B cell (primary cell): Measurements from ENCODE around the gene MLNR. TPM values are rescaled to one million over a fixed set of nuclear protein-coding genes. Genes with fewer than 3 reads are reported as not detected.
A peak's percentile ranks its signal among the peaks of the same experiment; 100 is the strongest.

Experiments
- ATAC-seq: fragments of 200-7000 bp; cut with Tn5 transposase; one replicate; pipeline ENCODE4 v1.10.0; 2021; ENCODE audit warnings: low read depth, mild to moderate bottlenecking, moderate number of reproducible peaks, moderate library complexity
- CTCF ChIA-PET: fragments of 350-600 bp; sonication (Branson Sonifier 250); formaldehyde crosslinking; loops from one replicate; lab custom pipeline; 2021; ENCODE audit warnings: antibody characterized with exemption, inconsistent platforms; lab: Charles Lee
- POLR2A ChIA-PET: fragments of 350-600 bp; sonication (Branson Sonifier 250); formaldehyde crosslinking; loops from one replicate; lab custom pipeline; 2021; ENCODE audit warnings: antibody characterized with exemption; lab: Charles Lee
- DNase-seq: peaks from one replicate; pipeline ENCODE4 v3.0.0; 2013
- H2AFZ ChIP-seq: 2 replicates; pipeline ENCODE4 v1.6.1; 2012; ENCODE audit warnings: mild to moderate bottlenecking, low read depth, low read length; ENCODE audit not compliant: insufficient read depth, poor library complexity, severe bottlenecking
- H3K27ac ChIP-seq, 2 donors: 1 replicate in 1 of 2; 2 replicates in 1 of 2; pipeline ENCODE4 v1.5.1; 2012 to 2013; ENCODE audit warnings: low read length in 2 of 2, mild to moderate bottlenecking in 2 of 2, moderate library complexity in 1 of 2
- H3K27me3 ChIP-seq, 4 experiments: fragments of 200-600 bp in 1 of 4; sonication (generic) in 1 of 4; replicated peaks in 1 of 4; 1 replicate in 2 of 4; 2 replicates in 2 of 4; pipeline versions ENCODE4 v1.6.1 to v1.7.0; 2013 to 2016; ENCODE audit warnings: low read length in 3 of 4, mild to moderate bottlenecking in 2 of 4, mixed read lengths in 1 of 4, moderate library complexity in 1 of 4; ENCODE audit not compliant: insufficient read depth in 4 of 4, control insufficient read depth in 3 of 4; ENCODE audit errors: control extremely low read depth in 1 of 4
- H3K36me3 ChIP-seq, 2 experiments: replicated peaks in 1 of 2; 1 replicate in 1 of 2; 2 replicates in 1 of 2; pipeline versions ENCODE4 v1.6.1 to v1.7.1; 2013; ENCODE audit warnings: low read length in 1 of 2; ENCODE audit not compliant: insufficient read depth in 2 of 2, control insufficient read depth in 1 of 2; ENCODE audit errors: control extremely low read depth in 1 of 2, extremely low read depth in 1 of 2
- H3K4me1 ChIP-seq, 2 donors: fragments of 200-600 bp in 1 of 2; sonication (generic) in 1 of 2; 1 replicate in 1 of 2; 2 replicates in 1 of 2; pipeline versions ENCODE4 v1.5.1 to v1.6.1; 2013 to 2017; ENCODE audit warnings: low read length in 2 of 2; ENCODE audit not compliant: control insufficient read depth in 2 of 2, insufficient read depth in 2 of 2
- H3K4me2 ChIP-seq: replicated peaks from 2 replicates; pipeline ENCODE3; 2012; ENCODE audit warnings: mild to moderate bottlenecking, low read depth, low read length; ENCODE audit not compliant: poor library complexity, severe bottlenecking
- H3K4me3 ChIP-seq, 5 experiments: fragments of 200-600 bp in 1 of 5; sonication (generic) in 1 of 5; 1 replicate in 3 of 5; 2 replicates in 2 of 5; pipeline versions ENCODE4 v1.5.1 to v1.7.0; 2011 to 2016; ENCODE audit warnings: low read length in 4 of 5, mild to moderate bottlenecking in 4 of 5, low read depth in 2 of 5, control low read depth in 1 of 5, moderate library complexity in 1 of 5; ENCODE audit not compliant: insufficient read depth in 1 of 5; ENCODE audit errors: control extremely low read depth in 1 of 5, extremely low read depth in 1 of 5
- H3K79me2 ChIP-seq: fragments of 200-600 bp; sonication (generic); one replicate; pipeline ENCODE4 v1.6.0; 2016; ENCODE audit warnings: low read length; ENCODE audit not compliant: control insufficient read depth, insufficient read depth
- H3K9ac ChIP-seq: fragments of 200-600 bp; sonication (generic); 2 replicates; pipeline ENCODE4 v1.6.1; 2017; ENCODE audit warnings: mild to moderate bottlenecking, low read length, moderate library complexity
- H3K9me3 ChIP-seq, 3 donors: one replicate each; pipeline versions ENCODE4 v1.6.1 to v1.7.1; 2013; ENCODE audit warnings: low read length in 2 of 3; ENCODE audit not compliant: control insufficient read depth in 2 of 3, insufficient read depth in 1 of 3; ENCODE audit errors: control extremely low read depth in 1 of 3
- H4K20me1 ChIP-seq: 2 replicates; pipeline ENCODE4 v1.6.0; 2012; ENCODE audit warnings: mild to moderate bottlenecking, low read length; ENCODE audit not compliant: insufficient read depth, control insufficient read depth, poor library complexity, severe bottlenecking
- H3K27ac Mint-ChIP-seq: one replicate; pipeline ENCODE4 v1.8.0; 2021; ENCODE audit warnings: mixed read lengths
- H3K27me3 Mint-ChIP-seq: one replicate; pipeline ENCODE4 v1.8.0; 2021; ENCODE audit warnings: mixed read lengths
- H3K4me1 Mint-ChIP-seq: one replicate; pipeline ENCODE4 v1.8.0; 2021; ENCODE audit warnings: mixed read lengths
- H3K4me3 Mint-ChIP-seq: one replicate; pipeline ENCODE4 v1.8.0; 2021; ENCODE audit warnings: mixed read lengths
- H3K9me3 Mint-ChIP-seq: one replicate; pipeline ENCODE4 v1.8.0; 2022; ENCODE audit warnings: mixed read lengths; ENCODE audit not compliant: insufficient read depth
- EZH2 ChIP-seq: IDR thresholded peaks from 2 replicates; pipeline ENCODE4 v1.6.1; 2012; ENCODE audit warnings: borderline replicate concordance, low read depth, mild to moderate bottlenecking, moderate library complexity, low read length; ENCODE audit not compliant: insufficient read depth, poor library complexity, severe bottlenecking
- WGBS: methylation state at CpG from one replicate; pipeline ENCODE4 v1.1.5; 2013; ENCODE audit warnings: missing lambda C conversion rate; ENCODE audit not compliant: insufficient coverage; 5-methylcytosine and 5-hydroxymethylcytosine counted together
- intact Hi-C: fragments of 100-400 bp; cut with micrococcal nuclease; formaldehyde crosslinking; loops from one replicate; pipeline ENCODE4 v1.10.0; 2022
- polyA plus RNA-seq: library from polyadenylated mRNA; depleted of rRNA; stranded (reverse); fragments of >200 nt; gene quantifications from 2 replicates; pipeline ENCODE4 v1.2.3, GENCODE V29; 2012
- total RNA-seq, 2 donors: library from RNA; stranded (reverse); fragments of 120-200 nt in 1 of 2; gene quantifications; 1 replicate in 1 of 2; 2 replicates in 1 of 2; pipeline versions ENCODE4 v1.2.3 to v1.2.4, GENCODE V29; 2013 to 2022
- TF ChIP-seq, protein P1 (sequence below): fragments of 200-600 bp; IDR thresholded peaks from one replicate; pipeline ENCODE4 v1.8.0; 2022; ENCODE audit warnings: antibody characterized with exemption, mild to moderate bottlenecking

Gene MLNR
- total and polyA plus RNA-seq, 2 donors (not counting 1 experiment from before 2014, with no cell fraction given): not detected

DNA sequence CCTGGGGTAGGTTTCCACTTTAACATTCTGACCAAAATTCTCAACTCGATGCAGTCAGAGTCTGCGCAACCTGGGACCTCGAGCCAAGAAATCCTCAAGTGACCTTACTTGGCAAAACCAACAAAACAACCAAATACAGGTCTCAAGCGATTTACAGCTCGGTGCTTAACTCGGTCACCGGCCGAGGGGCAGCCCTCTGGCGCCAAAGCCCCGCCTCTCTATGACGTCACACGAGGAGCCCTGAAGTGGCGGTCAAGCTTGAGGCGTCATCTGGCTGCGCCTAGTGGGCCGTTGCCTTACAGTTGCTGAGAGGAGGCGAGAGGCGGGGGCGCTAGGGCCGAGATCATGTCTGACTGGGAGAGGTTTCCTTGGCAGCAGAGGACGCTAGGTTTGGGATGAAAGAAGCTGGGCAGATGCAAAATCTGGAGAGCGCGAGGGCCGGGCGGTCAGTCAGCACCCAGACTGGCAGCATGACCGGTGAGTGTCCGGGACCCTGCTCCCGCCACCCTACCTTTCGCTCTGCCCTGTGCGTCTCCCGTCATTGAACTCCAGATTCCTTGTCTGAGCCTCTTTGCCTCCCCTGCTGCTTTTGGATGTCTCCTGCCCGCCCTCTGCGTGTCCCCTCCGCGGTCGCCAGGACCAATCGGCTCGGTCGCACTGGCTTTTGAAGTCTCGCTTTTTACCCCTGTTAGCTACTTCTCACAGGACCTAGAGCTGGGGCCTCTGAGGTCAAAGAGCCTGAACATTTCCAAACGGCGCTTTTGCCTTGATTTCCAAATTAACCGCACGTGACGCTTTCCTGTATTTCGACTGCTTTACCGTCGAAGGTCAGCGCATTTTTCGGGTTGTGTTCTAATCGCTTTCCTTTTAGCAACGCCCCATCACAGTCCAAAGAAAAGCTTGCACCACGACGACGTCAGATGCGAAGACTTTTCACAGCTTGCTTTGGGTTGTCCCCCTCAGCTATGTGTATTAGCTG, 27.8 kb downstream of the MLNR start, which contains the start of gene CDADC1:
CDADC1 (plus strand) TSS at position 283 of the 979 bp plus-strand sequence; CDS start at position 396, 113 bp downstream.
- ATAC-seq (peak; percentile 95), DNase-seq (peak; percentile 92)
- peak within 1 kb of the TSS; percentile 76 to 86 for H3K27ac ChIP-seq
- no peaks in the 10 kb centered on the region for H3K27me3 Mint-ChIP-seq
- under 1% methylated on average over 51 of the region's 56 CpGs for WGBS
- peak within 1 kb of the TSS; percentile 94 for H2AFZ ChIP-seq
- CTCF ChIA-PET: interaction anchor here (0.6 to 1.5 kb wide), 8 partner anchors 8 to 359 kb away, joined by 3 to 6 read pairs (median 4); no protein-coding TSS in a partner anchor
- intact Hi-C loops: loop anchor here (1.0 to 5.0 kb wide), 6 partner anchors 10 to 545 kb away; partner anchors contain the start of genes CAB39L, FNDC3A, RCBTB1 and SETDB2
- no peaks in the 10 kb centered on the region for H4K20me1 ChIP-seq
- H3K9me3 Mint-ChIP-seq: no peaks in the 10 kb centered on the region
- peak within 1 kb of the TSS; percentile 97 for H3K27ac Mint-ChIP-seq
- no peaks in the 10 kb centered on the region for H3K36me3 ChIP-seq
- peak within 1 kb of the TSS; percentile 100 for H3K4me3 Mint-ChIP-seq
- H3K4me1 ChIP-seq: peaks cover 10 to 11% of the 10 kb centered on the region in 2 donors
- H3K4me2 ChIP-seq: peak within 1 kb of the TSS; percentile 80
- peaks cover 4% of the 10 kb centered on the region for H3K79me2 ChIP-seq
- POLR2A ChIA-PET: interaction anchor here (1.0 to 1.7 kb wide), 3 partner anchors 10 to 338 kb away, joined by 3 to 8 read pairs (median 7); partner anchors contain the start of gene RCBTB1
- no peaks in the 10 kb centered on the region for H3K27me3 ChIP-seq
- H3K4me1 Mint-ChIP-seq: peaks cover 26% of the 10 kb centered on the region
- H3K9ac ChIP-seq: peak within 1 kb of the TSS; percentile 87
- H3K9me3 ChIP-seq: no peaks in the 10 kb centered on the region
- H3K4me3 ChIP-seq: peak within 1 kb of the TSS; percentile 86 to 92 (median 89)
- TF ChIP-seq, protein P1, sequence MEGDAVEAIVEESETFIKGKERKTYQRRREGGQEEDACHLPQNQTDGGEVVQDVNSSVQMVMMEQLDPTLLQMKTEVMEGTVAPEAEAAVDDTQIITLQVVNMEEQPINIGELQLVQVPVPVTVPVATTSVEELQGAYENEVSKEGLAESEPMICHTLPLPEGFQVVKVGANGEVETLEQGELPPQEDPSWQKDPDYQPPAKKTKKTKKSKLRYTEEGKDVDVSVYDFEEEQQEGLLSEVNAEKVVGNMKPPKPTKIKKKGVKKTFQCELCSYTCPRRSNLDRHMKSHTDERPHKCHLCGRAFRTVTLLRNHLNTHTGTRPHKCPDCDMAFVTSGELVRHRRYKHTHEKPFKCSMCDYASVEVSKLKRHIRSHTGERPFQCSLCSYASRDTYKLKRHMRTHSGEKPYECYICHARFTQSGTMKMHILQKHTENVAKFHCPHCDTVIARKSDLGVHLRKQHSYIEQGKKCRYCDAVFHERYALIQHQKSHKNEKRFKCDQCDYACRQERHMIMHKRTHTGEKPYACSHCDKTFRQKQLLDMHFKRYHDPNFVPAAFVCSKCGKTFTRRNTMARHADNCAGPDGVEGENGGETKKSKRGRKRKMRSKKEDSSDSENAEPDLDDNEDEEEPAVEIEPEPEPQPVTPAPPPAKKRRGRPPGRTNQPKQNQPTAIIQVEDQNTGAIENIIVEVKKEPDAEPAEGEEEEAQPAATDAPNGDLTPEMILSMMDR: no peak
- no peak for TF ChIP-seq EZH2
